Smooth muscle cell (in vitro differentiated cells): ENCODE results near the gene SLC46A3. TPM values are rescaled to one million over a fixed set of nuclear protein-coding genes. Genes with fewer than 3 reads are reported as not detected.

Experiments
- DNase-seq: peaks from one replicate; lab custom pipeline; 2025; ENCODE audit not compliant: unreplicated experiment; lab: John Stamatoyannopoulos, UW
- H2AFZ ChIP-seq: fragments of 200-600 bp; sonication (generic); 2 replicates; pipeline ENCODE4 v1.6.0; 2016; ENCODE audit warnings: antibody characterized with exemption, low read depth, mild to moderate bottlenecking
- H3F3A ChIP-seq: fragments of 200-600 bp; sonication (generic); 2 replicates; pipeline ENCODE4 v1.6.0; 2017; ENCODE audit warnings: antibody characterized with exemption, low read depth
- H3K27ac ChIP-seq: fragments of 200-600 bp; sonication (generic); 2 replicates; pipeline ENCODE4 v1.5.1; 2016; ENCODE audit warnings: low read depth, mild to moderate bottlenecking
- H3K27me3 ChIP-seq: fragments of 200-600 bp; sonication (generic); 2 replicates; pipeline ENCODE4 v1.6.1; 2016; ENCODE audit warnings: low read depth, mild to moderate bottlenecking
- H3K36me3 ChIP-seq: fragments of 200-600 bp; sonication (generic); 2 replicates; pipeline ENCODE4 v1.5.1; 2016; ENCODE audit warnings: low read depth
- H3K4me1 ChIP-seq: fragments of 200-600 bp; sonication (generic); 2 replicates; pipeline ENCODE4 v1.5.1; 2016; ENCODE audit warnings: low read depth
- H3K4me2 ChIP-seq: fragments of 200-600 bp; sonication (generic); 2 replicates; pipeline ENCODE4 v1.6.0; 2016; ENCODE audit warnings: mild to moderate bottlenecking
- H3K4me3 ChIP-seq: fragments of 200-600 bp; sonication (generic); 2 replicates; pipeline ENCODE4 v1.5.1; 2016; ENCODE audit warnings: mild to moderate bottlenecking
- H3K79me2 ChIP-seq: fragments of 200-600 bp; sonication (generic); 2 replicates; pipeline ENCODE4 v1.6.0; 2016; ENCODE audit warnings: low read depth, mild to moderate bottlenecking
- H3K9ac ChIP-seq: fragments of 200-600 bp; sonication (generic); 2 replicates; pipeline ENCODE4 v1.6.0; 2016; ENCODE audit warnings: low read depth
- H3K9me3 ChIP-seq: fragments of 200-600 bp; sonication (generic); replicated peaks from 2 replicates; pipeline ENCODE4 v1.5.1; 2016; ENCODE audit warnings: low read depth
- H4K20me1 ChIP-seq: fragments of 200-600 bp; sonication (generic); 2 replicates; pipeline ENCODE4 v1.6.0; 2016; ENCODE audit warnings: low read depth
- WGBS: methylation state at CpG from one replicate; pipeline ENCODE4 v1.1.7; 2016; ENCODE audit warnings: low lambda C conversion rate; 5-methylcytosine and 5-hydroxymethylcytosine counted together
- polyA plus RNA-seq: library from polyadenylated mRNA; unstranded; fragments of >200 nt; fragmentation: Nextera tagmentation; extraction: Ambion mirVana; gene quantifications from 2 replicates; pipeline ENCODE4 v1.2.1, GENCODE V29; 2016
- total RNA-seq: library from RNA; depleted of rRNA; stranded (reverse); fragments of >200 nt; gene quantifications from 2 replicates; pipeline ENCODE4 v1.2.3, GENCODE V29; 2014
- TF ChIP-seq, protein P1 (sequence below): fragments of 200-600 bp; sonication (generic); IDR thresholded peaks from 2 replicates; pipeline ENCODE4 v1.5.1; 2017; ENCODE audit warnings: borderline replicate concordance, mild to moderate bottlenecking, antibody characterized with exemption; ENCODE audit not compliant: insufficient read depth, poor library complexity, severe bottlenecking

The SLC46A3 gene
- total and polyA plus RNA-seq, 2 experiments from 2014 or later, result 11.2 to 20.2 TPM

DNA sequence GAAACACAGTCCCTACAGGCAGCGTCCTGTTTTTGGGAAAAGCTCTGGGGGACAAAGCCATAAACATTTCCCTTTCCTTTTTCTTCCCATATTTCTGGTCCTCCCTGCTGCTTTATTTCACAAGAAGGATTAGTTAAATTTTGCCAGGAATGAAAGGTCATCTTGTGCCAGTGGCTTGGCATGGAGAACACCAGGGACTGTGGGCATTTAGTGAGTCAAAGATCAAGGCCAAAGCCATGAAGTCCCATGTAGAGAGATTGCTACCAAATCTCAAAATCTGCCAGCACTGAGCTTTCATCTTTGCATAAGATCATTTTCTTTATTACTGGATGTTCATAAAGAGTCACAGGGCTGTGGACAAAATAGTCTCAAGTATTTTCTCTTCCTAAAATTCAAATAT is 29.1 kb upstream of the SLC46A3 start:
- TF ChIP-seq, protein P1, sequence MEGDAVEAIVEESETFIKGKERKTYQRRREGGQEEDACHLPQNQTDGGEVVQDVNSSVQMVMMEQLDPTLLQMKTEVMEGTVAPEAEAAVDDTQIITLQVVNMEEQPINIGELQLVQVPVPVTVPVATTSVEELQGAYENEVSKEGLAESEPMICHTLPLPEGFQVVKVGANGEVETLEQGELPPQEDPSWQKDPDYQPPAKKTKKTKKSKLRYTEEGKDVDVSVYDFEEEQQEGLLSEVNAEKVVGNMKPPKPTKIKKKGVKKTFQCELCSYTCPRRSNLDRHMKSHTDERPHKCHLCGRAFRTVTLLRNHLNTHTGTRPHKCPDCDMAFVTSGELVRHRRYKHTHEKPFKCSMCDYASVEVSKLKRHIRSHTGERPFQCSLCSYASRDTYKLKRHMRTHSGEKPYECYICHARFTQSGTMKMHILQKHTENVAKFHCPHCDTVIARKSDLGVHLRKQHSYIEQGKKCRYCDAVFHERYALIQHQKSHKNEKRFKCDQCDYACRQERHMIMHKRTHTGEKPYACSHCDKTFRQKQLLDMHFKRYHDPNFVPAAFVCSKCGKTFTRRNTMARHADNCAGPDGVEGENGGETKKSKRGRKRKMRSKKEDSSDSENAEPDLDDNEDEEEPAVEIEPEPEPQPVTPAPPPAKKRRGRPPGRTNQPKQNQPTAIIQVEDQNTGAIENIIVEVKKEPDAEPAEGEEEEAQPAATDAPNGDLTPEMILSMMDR, result no peak
- Histone ChIP-seq H3K4me3 (no peak overlapping the region), H3K4me2 (no peak overlapping the region), H3K36me3 (no peaks in the 10 kb centered on the region), H3F3A (peaks cover 36% of the 10 kb centered on the region), H3K27me3 (no peaks in the 10 kb centered on the region), H2AFZ (no peak overlapping the region), H4K20me1 (no peaks in the 10 kb centered on the region), H3K9me3 (no peaks in the 10 kb centered on the region), H3K9ac (no peak overlapping the region), H3K4me1 (peaks cover 13% of the 10 kb centered on the region), H3K27ac (no peak overlapping the region), H3K79me2 (no peaks in the 10 kb centered on the region)
- WGBS, result 95% methylated on average over 1 of the region's 1 CpG
- DNase-seq, result no peak

DNA sequence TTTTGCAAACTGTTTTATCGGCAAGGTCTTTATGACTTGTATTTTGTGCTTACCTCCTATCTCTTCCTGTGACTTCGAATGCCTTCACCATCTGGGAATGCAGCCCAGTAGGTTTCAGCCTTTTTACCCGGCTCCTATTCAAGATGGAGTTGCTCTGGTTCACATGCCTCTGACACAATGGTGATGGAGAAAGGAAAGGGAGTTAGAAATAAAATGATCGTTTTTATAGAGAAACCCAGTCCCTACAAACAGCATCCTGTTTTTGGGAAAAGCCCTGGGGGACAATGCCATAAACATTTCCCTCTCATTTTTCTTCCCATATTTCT is 27.5 kb upstream of the SLC46A3 start:
- DNase-seq, result no peak
- H3K27ac ChIP-seq, result peak overlapping the region; percentile 94
- TF ChIP-seq, protein P1, result no peak
- H3K4me2 ChIP-seq, result peak overlapping the region; percentile 18
- H4K20me1 ChIP-seq, result no peaks in the 10 kb centered on the region
- H3K36me3 ChIP-seq, result no peaks in the 10 kb centered on the region
- peaks cover 13% of the 10 kb centered on the region for H3K4me1 ChIP-seq
- H3K27me3 ChIP-seq, result no peaks in the 10 kb centered on the region
- H3K9me3 ChIP-seq, result no peaks in the 10 kb centered on the region
- no peak overlapping the region for H3K9ac ChIP-seq
- H2AFZ ChIP-seq, result no peak overlapping the region
- H3F3A ChIP-seq, result peaks cover 27% of the 10 kb centered on the region
- no peak overlapping the region for H3K4me3 ChIP-seq
- no peaks in the 10 kb centered on the region for H3K79me2 ChIP-seq
- WGBS, result 60% methylated on average over 4 of the region's 4 CpGs

DNA sequence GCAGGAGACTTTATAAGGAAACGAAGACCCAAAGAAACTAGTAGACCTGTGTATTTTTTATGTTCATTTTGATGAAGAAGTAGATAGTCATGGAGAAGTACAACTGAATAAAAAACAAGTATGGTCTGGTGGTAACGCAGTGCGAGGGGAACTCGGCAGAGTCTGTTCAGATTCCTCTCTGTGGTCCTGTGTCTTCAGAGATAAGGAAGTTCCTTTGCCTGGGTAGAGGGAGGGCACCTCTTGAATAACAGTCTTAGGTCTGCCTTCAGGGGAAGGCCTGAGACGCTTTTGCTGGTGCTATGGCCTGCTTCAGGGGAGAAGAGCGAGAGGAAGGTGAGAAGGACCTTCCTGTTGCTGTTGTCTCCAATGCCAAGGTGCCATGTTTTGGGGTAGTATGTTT is 25.9 kb upstream of the SLC46A3 start:
- Histone ChIP-seq H3K4me1 (peaks cover 10% of the 10 kb centered on the region), H4K20me1 (no peaks in the 10 kb centered on the region), H3K79me2 (no peaks in the 10 kb centered on the region), H3K9me3 (no peaks in the 10 kb centered on the region), H3K4me2 (peak overlapping the region; percentile 44), H3K4me3 (no peak overlapping the region), H2AFZ (peak overlapping the region; percentile 20), H3K9ac (peak overlapping the region; percentile 53), H3F3A (peaks cover 26% of the 10 kb centered on the region), H3K36me3 (no peaks in the 10 kb centered on the region), H3K27ac (peak overlapping the region; percentile 94), H3K27me3 (no peaks in the 10 kb centered on the region)
- no peak for DNase-seq
- WGBS, result 58% methylated on average over 6 of the region's 6 CpGs
- TF ChIP-seq, protein P1, result no peak

DNA sequence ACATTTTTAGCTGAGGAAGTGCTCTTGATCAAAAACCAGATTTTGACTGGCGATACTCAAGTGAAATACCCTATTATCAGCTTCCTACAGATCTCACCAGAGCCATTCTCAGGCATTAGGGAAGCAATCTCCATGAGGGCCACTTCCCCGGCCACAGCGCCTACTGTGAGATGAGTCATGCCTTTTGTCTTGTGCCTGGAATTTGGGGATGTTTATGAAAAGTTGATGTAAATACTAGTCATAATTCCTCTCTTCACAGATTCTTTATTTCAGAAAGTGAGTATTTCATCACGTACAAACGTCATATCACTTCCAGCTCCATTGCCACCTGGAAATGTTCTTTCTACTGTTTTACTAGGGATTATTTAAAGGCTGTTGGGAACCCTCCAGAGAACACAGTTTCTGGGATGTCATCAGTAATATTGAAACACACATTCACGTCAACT is 25.3 kb upstream of the SLC46A3 start:
- Histone ChIP-seq H3K4me1 (peaks cover 10% of the 10 kb centered on the region), H3K9ac (peak overlapping the region; percentile 53), H3K4me3 (no peak overlapping the region), H3K36me3 (no peaks in the 10 kb centered on the region), H2AFZ (peak overlapping the region; percentile 20), H3K27me3 (no peaks in the 10 kb centered on the region), H3K9me3 (no peaks in the 10 kb centered on the region), H4K20me1 (no peaks in the 10 kb centered on the region), H3F3A (peaks cover 26% of the 10 kb centered on the region), H3K27ac (peak overlapping the region; percentile 94), H3K4me2 (peak overlapping the region; percentile 44), H3K79me2 (no peaks in the 10 kb centered on the region)
- DNase-seq, result no peak
- TF ChIP-seq, protein P1, result no peak
- WGBS, result 7% methylated on average over 6 of the region's 6 CpGs
